Stimulated activated CD8-positive, alpha-beta memory T cell treated with anti-CD3 and anti-CD28 coated beads, Interleukin-7, amount 100 ng/mL, for 1 hour (primary cell): ENCODE data around the gene PGAP3.

Source experiments
- DNase-seq, 2 donors: peaks; one replicate each; pipeline ENCODE4 v3.0.0-alpha.2; 2020; ENCODE audit warnings: low read depth in 2 of 2

The PGAP3 gene

DNA sequence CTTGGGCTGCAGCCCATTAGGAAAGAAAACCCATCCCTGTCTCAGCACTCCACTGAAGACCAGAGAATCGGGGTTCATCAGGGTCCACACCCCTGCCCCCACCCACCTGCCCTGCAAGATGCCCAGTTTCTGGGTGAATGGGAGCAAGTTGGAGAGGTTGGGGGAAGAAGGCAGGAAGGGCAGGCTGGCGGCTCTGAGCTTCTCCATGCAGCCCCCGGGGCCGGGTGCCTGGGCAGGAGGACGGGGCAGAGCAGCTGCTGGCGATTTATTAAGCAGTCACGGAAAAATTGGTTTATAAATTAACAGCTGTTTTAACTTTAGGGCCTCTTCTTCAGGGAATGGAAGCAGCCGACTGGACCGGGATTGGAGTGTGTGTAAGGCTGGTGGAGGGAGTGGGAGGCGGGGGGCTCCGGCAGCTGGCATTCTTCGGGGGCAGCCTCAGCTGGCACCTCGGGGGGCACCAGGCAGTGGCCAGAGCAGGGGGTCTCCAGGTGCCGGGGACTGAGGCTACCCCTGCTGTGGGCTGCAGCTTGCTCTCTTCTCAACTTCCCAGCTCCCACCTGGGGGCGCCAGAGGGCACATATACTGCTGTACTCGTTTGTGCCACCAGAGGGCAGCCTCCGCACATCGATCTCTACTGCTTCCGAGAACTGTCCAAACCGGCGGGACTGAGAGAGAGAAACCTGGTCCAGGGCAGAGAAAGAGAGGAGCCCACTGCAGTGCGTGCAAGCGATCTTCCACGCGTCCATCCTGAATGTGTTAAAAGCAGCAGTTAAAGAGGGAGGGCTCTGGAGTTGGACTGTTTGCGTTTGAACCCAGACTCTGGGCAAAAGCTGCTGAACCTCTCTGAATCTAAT, 66.1 kb downstream of the PGAP3 start:
- peak; percentile 82 to 85 for DNase-seq
